GM23338 (cell line): ENCODE measurements around the gene CHAT. TPM values are rescaled to one million over a fixed set of nuclear protein-coding genes. Genes with fewer than 3 reads are reported as not detected.

ENCODE experiments used
- CREB1 ChIP-seq: fragments of 250-450 bp; sonication (Bioruptor Pico); IDR thresholded peaks from 2 replicates; pipeline ENCODE4 v1.5.0; 2020; ENCODE audit warnings: low read depth, mild to moderate bottlenecking, moderate library complexity
- ETS1 ChIP-seq: IDR thresholded peaks from 2 replicates; pipeline ENCODE4 v1.6.1; 2016; ENCODE audit warnings: antibody characterized with exemption
- EZH2 ChIP-seq: fragments of 200-600 bp; sonication (generic); IDR thresholded peaks from one replicate; pipeline ENCODE4 v1.8.0; 2017; ENCODE audit warnings: antibody characterized with exemption, mild to moderate bottlenecking, low read depth; ENCODE audit not compliant: unreplicated experiment
- EZH2phosphoT487 ChIP-seq: fragments of 200-600 bp; sonication (generic); IDR thresholded peaks from one replicate; pipeline ENCODE4 v1.8.1; 2018; ENCODE audit warnings: antibody characterized with exemption; ENCODE audit not compliant: unreplicated experiment
- JUNB ChIP-seq: IDR thresholded peaks from one replicate; pipeline ENCODE4 v1.6.1; 2016; ENCODE audit warnings: antibody characterized with exemption; ENCODE audit not compliant: unreplicated experiment
- NANOG ChIP-seq: IDR thresholded peaks from 2 replicates; pipeline ENCODE4 v1.6.1; 2016; ENCODE audit warnings: antibody characterized with exemption, borderline replicate concordance
- ZNF114 ChIP-seq: fragments of 250-450 bp; sonication (Bioruptor Pico); IDR thresholded peaks from 2 replicates; pipeline ENCODE4 v1.5.0; 2020; ENCODE audit warnings: mild to moderate bottlenecking, moderate library complexity
- ZNF331 ChIP-seq: fragments of 250-450 bp; sonication (Bioruptor Pico); IDR thresholded peaks from 2 replicates; pipeline ENCODE4 v1.5.0; 2020; ENCODE audit warnings: low read depth, mild to moderate bottlenecking, moderate library complexity
- polyA plus RNA-seq: library from polyadenylated mRNA; unstranded; fragments of >200 nt; fragmentation: Nextera tagmentation; extraction: Ambion mirVana; gene quantifications from 2 replicates; pipeline ENCODE4 v1.2.1, GENCODE V29; 2016
- total RNA-seq: library from RNA; depleted of rRNA; stranded (reverse); fragments of >200 nt; shearing (Covaris generic); gene quantifications from 2 replicates; pipeline ENCODE4 v1.2.3, GENCODE V29; 2014
- TF ChIP-seq, protein P1 (sequence below): fragments of 250-450 bp; sonication (Bioruptor Pico); IDR thresholded peaks from 2 replicates; pipeline ENCODE4 v1.5.0; 2020; ENCODE audit warnings: mild to moderate bottlenecking, moderate library complexity
- TF ChIP-seq, protein P2 (sequence below), 2 experiments: fragments of 200-600 bp in 1 of 2; sonication (generic) in 1 of 2; conservative IDR thresholded peaks; 2 replicates each; pipeline versions ENCODE4 v1.5.1 to v1.6.1; 2016 to 2017; ENCODE audit warnings: antibody characterized with exemption in 2 of 2, low read depth in 2 of 2, mild to moderate bottlenecking in 2 of 2, moderate library complexity in 1 of 2

Gene CHAT
- total and polyA plus RNA-seq, 2 experiments from 2014 or later = not detected

- TF ChIP-seq, protein P1, sequence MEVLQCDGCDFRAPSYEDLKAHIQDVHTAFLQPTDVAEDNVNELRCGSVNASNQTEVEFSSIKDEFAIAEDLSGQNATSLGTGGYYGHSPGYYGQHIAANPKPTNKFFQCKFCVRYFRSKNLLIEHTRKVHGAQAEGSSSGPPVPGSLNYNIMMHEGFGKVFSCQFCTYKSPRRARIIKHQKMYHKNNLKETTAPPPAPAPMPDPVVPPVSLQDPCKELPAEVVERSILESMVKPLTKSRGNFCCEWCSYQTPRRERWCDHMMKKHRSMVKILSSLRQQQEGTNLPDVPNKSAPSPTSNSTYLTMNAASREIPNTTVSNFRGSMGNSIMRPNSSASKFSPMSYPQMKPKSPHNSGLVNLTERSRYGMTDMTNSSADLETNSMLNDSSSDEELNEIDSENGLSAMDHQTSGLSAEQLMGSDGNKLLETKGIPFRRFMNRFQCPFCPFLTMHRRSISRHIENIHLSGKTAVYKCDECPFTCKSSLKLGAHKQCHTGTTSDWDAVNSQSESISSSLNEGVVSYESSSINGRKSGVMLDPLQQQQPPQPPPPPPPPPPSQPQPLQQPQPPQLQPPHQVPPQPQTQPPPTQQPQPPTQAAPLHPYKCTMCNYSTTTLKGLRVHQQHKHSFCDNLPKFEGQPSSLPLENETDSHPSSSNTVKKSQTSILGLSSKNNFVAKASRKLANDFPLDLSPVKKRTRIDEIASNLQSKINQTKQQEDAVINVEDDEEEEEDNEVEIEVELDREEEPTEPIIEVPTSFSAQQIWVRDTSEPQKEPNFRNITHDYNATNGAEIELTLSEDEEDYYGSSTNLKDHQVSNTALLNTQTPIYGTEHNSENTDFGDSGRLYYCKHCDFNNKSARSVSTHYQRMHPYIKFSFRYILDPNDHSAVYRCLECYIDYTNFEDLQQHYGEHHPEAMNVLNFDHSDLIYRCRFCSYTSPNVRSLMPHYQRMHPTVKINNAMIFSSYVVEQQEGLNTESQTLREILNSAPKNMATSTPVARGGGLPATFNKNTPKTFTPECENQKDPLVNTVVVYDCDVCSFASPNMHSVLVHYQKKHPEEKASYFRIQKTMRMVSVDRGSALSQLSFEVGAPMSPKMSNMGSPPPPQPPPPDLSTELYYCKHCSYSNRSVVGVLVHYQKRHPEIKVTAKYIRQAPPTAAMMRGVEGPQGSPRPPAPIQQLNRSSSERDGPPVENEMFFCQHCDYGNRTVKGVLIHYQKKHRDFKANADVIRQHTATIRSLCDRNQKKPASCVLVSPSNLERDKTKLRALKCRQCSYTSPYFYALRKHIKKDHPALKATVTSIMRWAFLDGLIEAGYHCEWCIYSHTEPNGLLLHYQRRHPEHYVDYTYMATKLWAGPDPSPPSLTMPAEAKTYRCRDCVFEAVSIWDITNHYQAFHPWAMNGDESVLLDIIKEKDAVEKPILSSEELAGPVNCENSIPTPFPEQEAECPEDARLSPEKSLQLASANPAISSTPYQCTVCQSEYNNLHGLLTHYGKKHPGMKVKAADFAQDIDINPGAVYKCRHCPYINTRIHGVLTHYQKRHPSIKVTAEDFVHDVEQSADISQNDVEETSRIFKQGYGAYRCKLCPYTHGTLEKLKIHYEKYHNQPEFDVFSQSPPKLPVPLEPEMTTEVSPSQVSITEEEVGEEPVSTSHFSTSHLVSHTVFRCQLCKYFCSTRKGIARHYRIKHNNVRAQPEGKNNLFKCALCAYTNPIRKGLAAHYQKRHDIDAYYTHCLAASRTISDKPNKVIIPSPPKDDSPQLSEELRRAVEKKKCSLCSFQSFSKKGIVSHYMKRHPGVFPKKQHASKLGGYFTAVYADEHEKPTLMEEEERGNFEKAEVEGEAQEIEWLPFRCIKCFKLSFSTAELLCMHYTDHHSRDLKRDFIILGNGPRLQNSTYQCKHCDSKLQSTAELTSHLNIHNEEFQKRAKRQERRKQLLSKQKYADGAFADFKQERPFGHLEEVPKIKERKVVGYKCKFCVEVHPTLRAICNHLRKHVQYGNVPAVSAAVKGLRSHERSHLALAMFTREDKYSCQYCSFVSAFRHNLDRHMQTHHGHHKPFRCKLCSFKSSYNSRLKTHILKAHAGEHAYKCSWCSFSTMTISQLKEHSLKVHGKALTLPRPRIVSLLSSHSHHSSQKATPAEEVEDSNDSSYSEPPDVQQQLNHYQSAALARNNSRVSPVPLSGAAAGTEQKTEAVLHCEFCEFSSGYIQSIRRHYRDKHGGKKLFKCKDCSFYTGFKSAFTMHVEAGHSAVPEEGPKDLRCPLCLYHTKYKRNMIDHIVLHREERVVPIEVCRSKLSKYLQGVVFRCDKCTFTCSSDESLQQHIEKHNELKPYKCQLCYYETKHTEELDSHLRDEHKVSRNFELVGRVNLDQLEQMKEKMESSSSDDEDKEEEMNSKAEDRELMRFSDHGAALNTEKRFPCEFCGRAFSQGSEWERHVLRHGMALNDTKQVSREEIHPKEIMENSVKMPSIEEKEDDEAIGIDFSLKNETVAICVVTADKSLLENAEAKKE (CRISPR knock-in tag) = no peak
- TF ChIP-seq, protein P2, sequence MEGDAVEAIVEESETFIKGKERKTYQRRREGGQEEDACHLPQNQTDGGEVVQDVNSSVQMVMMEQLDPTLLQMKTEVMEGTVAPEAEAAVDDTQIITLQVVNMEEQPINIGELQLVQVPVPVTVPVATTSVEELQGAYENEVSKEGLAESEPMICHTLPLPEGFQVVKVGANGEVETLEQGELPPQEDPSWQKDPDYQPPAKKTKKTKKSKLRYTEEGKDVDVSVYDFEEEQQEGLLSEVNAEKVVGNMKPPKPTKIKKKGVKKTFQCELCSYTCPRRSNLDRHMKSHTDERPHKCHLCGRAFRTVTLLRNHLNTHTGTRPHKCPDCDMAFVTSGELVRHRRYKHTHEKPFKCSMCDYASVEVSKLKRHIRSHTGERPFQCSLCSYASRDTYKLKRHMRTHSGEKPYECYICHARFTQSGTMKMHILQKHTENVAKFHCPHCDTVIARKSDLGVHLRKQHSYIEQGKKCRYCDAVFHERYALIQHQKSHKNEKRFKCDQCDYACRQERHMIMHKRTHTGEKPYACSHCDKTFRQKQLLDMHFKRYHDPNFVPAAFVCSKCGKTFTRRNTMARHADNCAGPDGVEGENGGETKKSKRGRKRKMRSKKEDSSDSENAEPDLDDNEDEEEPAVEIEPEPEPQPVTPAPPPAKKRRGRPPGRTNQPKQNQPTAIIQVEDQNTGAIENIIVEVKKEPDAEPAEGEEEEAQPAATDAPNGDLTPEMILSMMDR (conservative IDR thresholded peaks at IDR 0.05; ENCODE audit: low read depth in 2 of 2) = no peak
- TF ChIP-seq NANOG (no peak), ZNF114 (CRISPR knock-in tag) (no peak), JUNB (no peak), EZH2phosphoT487 (no peak), EZH2 (no peak), CREB1 (CRISPR knock-in tag) (no peak), ETS1 (no peak), ZNF331 (no peak)
Observed at GRCh38 chr10:49587981-49588380, 25.9 kb upstream of the CHAT start (continued).
